G401 (cell line): ENCODE measurements around the gene NOL12. TPM values are rescaled to one million over a fixed set of nuclear protein-coding genes. Genes with fewer than 3 reads are reported as not detected.
"Not testable (repeated sequence)": the region's sequence is repeated elsewhere in the genome, so short reads cannot be mapped to it uniquely, and the experiment has no call there.

Experiments used
- DNase-seq: peaks from one replicate; pipeline ENCODE4 v3.0.0-alpha.2; 2015; ENCODE audit warnings: low spot score
- in situ Hi-C: cut with HindIII; loops from 2 replicates; pipeline ENCODE4 v1.10.0; 2016; ENCODE audit warnings: low sequenced_read_pairs, mixed read lengths
- total RNA-seq: library from RNA; depleted of rRNA; stranded (reverse); fragments of >200 nt; shearing (Covaris generic); gene quantifications from 2 replicates; pipeline ENCODE4 v1.2.3, GENCODE V29; 2014

Gene NOL12
- total RNA-seq, 1 experiment from 2014 or later = 44.8 TPM

- no peak for DNase-seq
- in situ Hi-C loops = no loop called here
Observed at GRCh38 chr22:37703906-37704305, 17.8 kb downstream of the NOL12 start.

GRCh38 chr22:37704645-37705044 lies 18.5 kb downstream of the NOL12 start:
- in situ Hi-C loops = no loop called here
- DNase-seq = no peak

GRCh38 chr22:37705205-37705604 lies 19.1 kb downstream of the NOL12 start:
- DNase-seq = no peak
- in situ Hi-C loops = no loop called here

GRCh38 chr22:37708580-37709444 lies 22.7 kb downstream of the NOL12 start:
- DNase-seq = no peak
- in situ Hi-C loops = no loop called here

GRCh38 chr22:37709445-37709765 lies 23.3 kb downstream of the NOL12 start:
- DNase-seq = no peak
- in situ Hi-C loops = no loop called here

- DNase-seq = no peak
- in situ Hi-C loops = no loop called here
Observed at GRCh38 chr22:37710675-37711074, 24.5 kb downstream of the NOL12 start.

- no peak for DNase-seq
- in situ Hi-C loops = no loop called here
Observed at GRCh38 chr22:37711490-37711889, 25.3 kb downstream of the NOL12 start.

- in situ Hi-C loops = no loop called here
- no peak for DNase-seq
Observed at GRCh38 chr22:37713761-37714160, 27.6 kb downstream of the NOL12 start.

- DNase-seq = no peak
- in situ Hi-C loops = no loop called here
Observed at GRCh38 chr22:37714634-37715033, 28.5 kb downstream of the NOL12 start.

- in situ Hi-C loops = no loop called here
- DNase-seq = no peak
Observed at GRCh38 chr22:37715760-37716159, 29.6 kb downstream of the NOL12 start.

GRCh38 chr22:37716708-37717107 lies 30.6 kb downstream of the NOL12 start:
- in situ Hi-C loops = no loop called here
- no peak for DNase-seq

- DNase-seq, in situ Hi-C loops: not testable (repeated sequence)
Observed at GRCh38 chr22:37717235-37717634, 31.1 kb downstream of the NOL12 start.

- in situ Hi-C loops, DNase-seq: not testable (repeated sequence)
Observed at GRCh38 chr22:37717746-37718305, 31.7 kb downstream of the NOL12 start.

- in situ Hi-C loops = no loop called here
- no peak for DNase-seq
Observed at GRCh38 chr22:37725551-37726240, 39.6 kb downstream of the NOL12 start.

- no peak for DNase-seq
- in situ Hi-C loops = no loop called here
Observed at GRCh38 chr22:37726241-37726887, 40.2 kb downstream of the NOL12 start.

- no peak for DNase-seq
- in situ Hi-C loops = no loop called here
Observed at GRCh38 chr22:37728620-37729019, 42.5 kb downstream of the NOL12 start.

- in situ Hi-C loops = no loop called here
- no peak for DNase-seq
Observed at GRCh38 chr22:37731804-37732471, 45.8 kb downstream of the NOL12 start.

GRCh38 chr22:37732699-37733607 lies 46.8 kb downstream of the NOL12 start:
- DNase-seq = no peak
- in situ Hi-C loops = no loop called here
